Nucleus accumbens (tissue), 56 donors: ENCODE data around the gene DPF1.

ENCODE experiments used
- DNase-seq, 56 donors: peaks; one replicate each; lab custom pipeline; 2025; lab: John Stamatoyannopoulos, UW

Gene DPF1

GRCh38 chr19:38173291-38174041, 50.6 kb downstream of the DPF1 start:
- peak; percentile 21 to 98 (median 82) for DNase-seq

- DNase-seq = peak in 12 of 56 donors; percentile 8 to 43 (median 30)
Observed at GRCh38 chr19:38172001-38172400, 52.0 kb downstream of the DPF1 start.

- no peak for DNase-seq
Observed at GRCh38 chr19:38170334-38170733, 53.7 kb downstream of the DPF1 start.

GRCh38 chr19:38168637-38169036, 55.4 kb downstream of the DPF1 start:
- peak in 2 of 56 donors; percentile 30 to 37 for DNase-seq

- no peak for DNase-seq
Observed at GRCh38 chr19:38165335-38165734, 58.7 kb downstream of the DPF1 start.

- DNase-seq = no peak
Observed at GRCh38 chr19:38164526-38164925, 59.5 kb downstream of the DPF1 start.

GRCh38 chr19:38163419-38164290, 60.4 kb downstream of the DPF1 start:
- DNase-seq = no peak

- DNase-seq = no peak
Observed at GRCh38 chr19:38162632-38163031, 61.4 kb downstream of the DPF1 start.

GRCh38 chr19:38162094-38162493, 61.9 kb downstream of the DPF1 start:
- no peak for DNase-seq
